ENCODE data around the gene FAM200C.

- TF ChIP-seq FOXP2 (optimal IDR thresholded peaks at IDR 0.05; ENCODE audit: borderline replicate concordance, extremely low read depth, extremely low read length, insufficient read depth): no peak
- TF ChIP-seq POLR2AphosphoS5 (IDR thresholded peaks at IDR 0.05; ENCODE audit: low read depth, low read length): no peak
- TF ChIP-seq, protein P1, sequence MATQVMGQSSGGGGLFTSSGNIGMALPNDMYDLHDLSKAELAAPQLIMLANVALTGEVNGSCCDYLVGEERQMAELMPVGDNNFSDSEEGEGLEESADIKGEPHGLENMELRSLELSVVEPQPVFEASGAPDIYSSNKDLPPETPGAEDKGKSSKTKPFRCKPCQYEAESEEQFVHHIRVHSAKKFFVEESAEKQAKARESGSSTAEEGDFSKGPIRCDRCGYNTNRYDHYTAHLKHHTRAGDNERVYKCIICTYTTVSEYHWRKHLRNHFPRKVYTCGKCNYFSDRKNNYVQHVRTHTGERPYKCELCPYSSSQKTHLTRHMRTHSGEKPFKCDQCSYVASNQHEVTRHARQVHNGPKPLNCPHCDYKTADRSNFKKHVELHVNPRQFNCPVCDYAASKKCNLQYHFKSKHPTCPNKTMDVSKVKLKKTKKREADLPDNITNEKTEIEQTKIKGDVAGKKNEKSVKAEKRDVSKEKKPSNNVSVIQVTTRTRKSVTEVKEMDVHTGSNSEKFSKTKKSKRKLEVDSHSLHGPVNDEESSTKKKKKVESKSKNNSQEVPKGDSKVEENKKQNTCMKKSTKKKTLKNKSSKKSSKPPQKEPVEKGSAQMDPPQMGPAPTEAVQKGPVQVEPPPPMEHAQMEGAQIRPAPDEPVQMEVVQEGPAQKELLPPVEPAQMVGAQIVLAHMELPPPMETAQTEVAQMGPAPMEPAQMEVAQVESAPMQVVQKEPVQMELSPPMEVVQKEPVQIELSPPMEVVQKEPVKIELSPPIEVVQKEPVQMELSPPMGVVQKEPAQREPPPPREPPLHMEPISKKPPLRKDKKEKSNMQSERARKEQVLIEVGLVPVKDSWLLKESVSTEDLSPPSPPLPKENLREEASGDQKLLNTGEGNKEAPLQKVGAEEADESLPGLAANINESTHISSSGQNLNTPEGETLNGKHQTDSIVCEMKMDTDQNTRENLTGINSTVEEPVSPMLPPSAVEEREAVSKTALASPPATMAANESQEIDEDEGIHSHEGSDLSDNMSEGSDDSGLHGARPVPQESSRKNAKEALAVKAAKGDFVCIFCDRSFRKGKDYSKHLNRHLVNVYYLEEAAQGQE (IDR thresholded peaks at IDR 0.05; ENCODE audit: insufficient read depth in 1 of 2, low read depth in 2 of 2, low read length in 2 of 2): no peak
These were observed 29.2 kb downstream of the FAM200C start for GRCh38 chr5:160370713-160371034.

Data from PFSK-1 (cell line).